GM12865 (cell line): ENCODE data around the gene MFSD6.
A peak's percentile ranks its signal among the peaks of the same experiment; 100 is the strongest.

ENCODE experiments used
- DNase-seq: peaks from one replicate; pipeline ENCODE4 v3.0.0; 2010; ENCODE audit warnings: low read depth
- H3K4me3 ChIP-seq: 2 replicates; pipeline ENCODE4 v1.5.1; 2011; ENCODE audit warnings: mild to moderate bottlenecking, low read depth, low read length, control low read depth
- TF ChIP-seq, protein P1 (sequence below): IDR thresholded peaks from 2 replicates; pipeline ENCODE4 v1.5.1; 2011; ENCODE audit warnings: low read length, control low read depth, low read depth, inconsistent platforms; ENCODE audit not compliant: insufficient read depth; ENCODE audit errors: missing control alignments

MFSD6 gene

GRCh38 chr2:190409616-190410015, 1.5 kb downstream of the MFSD6 start:
- DNase-seq: no peak
- peak overlapping the region; percentile 84 for H3K4me3 ChIP-seq
- TF ChIP-seq, protein P1, sequence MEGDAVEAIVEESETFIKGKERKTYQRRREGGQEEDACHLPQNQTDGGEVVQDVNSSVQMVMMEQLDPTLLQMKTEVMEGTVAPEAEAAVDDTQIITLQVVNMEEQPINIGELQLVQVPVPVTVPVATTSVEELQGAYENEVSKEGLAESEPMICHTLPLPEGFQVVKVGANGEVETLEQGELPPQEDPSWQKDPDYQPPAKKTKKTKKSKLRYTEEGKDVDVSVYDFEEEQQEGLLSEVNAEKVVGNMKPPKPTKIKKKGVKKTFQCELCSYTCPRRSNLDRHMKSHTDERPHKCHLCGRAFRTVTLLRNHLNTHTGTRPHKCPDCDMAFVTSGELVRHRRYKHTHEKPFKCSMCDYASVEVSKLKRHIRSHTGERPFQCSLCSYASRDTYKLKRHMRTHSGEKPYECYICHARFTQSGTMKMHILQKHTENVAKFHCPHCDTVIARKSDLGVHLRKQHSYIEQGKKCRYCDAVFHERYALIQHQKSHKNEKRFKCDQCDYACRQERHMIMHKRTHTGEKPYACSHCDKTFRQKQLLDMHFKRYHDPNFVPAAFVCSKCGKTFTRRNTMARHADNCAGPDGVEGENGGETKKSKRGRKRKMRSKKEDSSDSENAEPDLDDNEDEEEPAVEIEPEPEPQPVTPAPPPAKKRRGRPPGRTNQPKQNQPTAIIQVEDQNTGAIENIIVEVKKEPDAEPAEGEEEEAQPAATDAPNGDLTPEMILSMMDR: no peak

DNA sequence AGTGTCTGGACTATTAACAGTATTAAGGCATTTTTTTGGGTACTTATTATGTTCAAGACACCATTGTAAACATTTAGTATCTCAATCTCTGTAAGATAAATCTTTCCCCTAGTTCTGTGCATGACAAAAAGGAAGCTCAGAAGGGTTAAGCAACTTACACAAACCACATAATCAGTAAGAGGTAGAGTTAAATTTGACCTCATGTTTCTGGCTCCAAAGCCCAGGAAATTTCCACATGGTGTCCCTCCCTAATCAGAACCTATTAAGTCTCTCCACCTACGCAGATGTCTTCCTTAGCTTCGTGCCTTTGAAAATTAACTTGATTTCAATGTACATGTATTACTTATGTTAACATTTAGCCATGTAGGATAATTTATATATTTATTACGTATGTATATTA, 2.0 kb downstream of the MFSD6 start:
- TF ChIP-seq, protein P1: no peak
- no peak for DNase-seq
- H3K4me3 ChIP-seq: no peak overlapping the region

DNA sequence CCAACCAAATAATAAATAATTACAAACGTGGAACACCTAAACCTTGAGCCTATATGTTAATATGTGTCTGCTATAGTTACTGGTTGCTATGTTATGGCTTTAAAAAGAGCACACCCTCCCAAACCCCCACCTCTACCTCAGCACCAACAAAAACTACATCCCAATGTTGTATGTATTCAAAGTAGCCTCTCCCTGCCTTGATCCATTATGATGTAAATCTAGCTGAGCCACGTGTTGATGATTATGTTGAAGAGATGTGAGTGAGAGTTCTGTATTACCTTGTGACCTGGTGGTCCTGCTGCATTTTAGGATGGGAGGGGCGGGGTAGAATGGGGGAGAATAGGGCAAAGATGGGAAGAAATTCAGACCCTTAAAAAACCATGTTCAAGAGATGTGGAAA, 4.8 kb downstream of the MFSD6 start:
- no peak for DNase-seq
- TF ChIP-seq, protein P1: no peak
- H3K4me3 ChIP-seq: no peak overlapping the region

GRCh38 chr2:190413421-190413820, 5.3 kb downstream of the MFSD6 start:
- no peak overlapping the region for H3K4me3 ChIP-seq
- peak; percentile 26 for DNase-seq
- TF ChIP-seq, protein P1: no peak

GRCh38 chr2:190415251-190415650, 7.1 kb downstream of the MFSD6 start:
- no peak overlapping the region for H3K4me3 ChIP-seq
- no peak for DNase-seq

DNA sequence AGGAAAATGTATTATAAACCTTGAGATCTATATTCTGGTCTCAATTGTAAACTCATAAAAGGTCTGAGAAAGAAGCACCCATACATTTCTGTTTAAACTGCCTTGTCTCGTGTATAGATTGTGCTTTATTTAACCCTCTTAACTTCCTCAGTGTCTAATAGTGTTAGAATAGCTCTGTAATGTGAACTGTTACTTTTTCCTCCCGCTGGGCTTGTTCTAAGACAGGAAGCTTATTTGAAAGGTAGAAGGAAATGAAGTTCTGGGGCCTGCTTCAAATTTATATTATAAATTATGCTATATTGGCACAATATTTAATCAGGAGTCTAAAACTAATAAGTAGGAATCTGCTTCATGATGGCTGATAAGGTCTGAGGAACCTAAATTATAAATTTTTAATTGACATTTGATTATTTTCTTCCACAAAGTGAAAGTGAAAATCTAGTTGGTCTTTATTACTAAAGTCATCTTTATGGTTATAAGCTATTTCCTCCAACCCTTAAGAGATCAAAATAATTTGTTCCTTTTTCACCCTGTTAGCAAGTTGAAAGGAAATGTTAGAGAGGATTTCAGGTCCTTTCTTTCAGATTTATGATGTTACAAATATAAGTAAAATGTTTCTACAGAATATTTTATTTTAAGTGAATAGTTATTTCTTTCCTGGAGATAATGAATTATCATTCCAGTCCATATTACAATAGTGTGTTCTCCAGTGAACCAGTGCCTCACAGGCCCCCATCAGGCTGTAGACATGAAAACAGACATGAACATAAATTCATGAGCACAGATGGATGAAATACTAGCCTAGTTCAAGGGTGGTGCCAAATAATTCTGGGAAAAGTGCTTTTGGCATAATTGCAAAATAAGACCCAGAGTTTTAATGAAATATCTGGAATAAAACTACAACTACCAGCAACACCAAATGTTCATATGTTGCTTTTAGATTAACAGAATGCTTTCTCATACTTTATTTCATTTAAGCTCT, 7.9 kb downstream of the MFSD6 start:
- TF ChIP-seq, protein P1: no peak
- H3K4me3 ChIP-seq: peak overlapping the region; percentile 40
- DNase-seq: peak; percentile 43

More at GRCh38 chr2:190415251-190415650, 7.1 kb downstream of the MFSD6 start:
- TF ChIP-seq, protein P1: no peak
